ENCODE measurements around the gene IFT57. TPM values are rescaled to one million over a fixed set of nuclear protein-coding genes. Genes with fewer than 3 reads are reported as not detected.

The IFT57 gene
- total and polyA plus RNA-seq, 9 of the 15 experiments (the other 6 are each of a cell fraction or from before 2014, with no cell fraction given) = 1.5 to 20.1 (median 9.9) TPM

- TF ChIP-seq ZNF57 (CRISPR knock-in tag; IDR thresholded peaks at IDR 0.05) (no peak), MYNN (IDR thresholded peaks at IDR 0.05) (no peak), MYNN (CRISPR knock-in tag; IDR thresholded peaks at IDR 0.05) (no peak), JUND (IDR thresholded peaks at IDR 0.05; ENCODE audit: borderline replicate concordance, low read depth, low read length) (no peak), JUND (tag; IDR thresholded peaks at IDR 0.05; ENCODE audit: borderline replicate concordance, low read depth, low read length) (no peak), WHSC1 (IDR thresholded peaks at IDR 0.05; ENCODE audit: low read length) (no peak), ZBTB1 (CRISPR knock-in tag; IDR thresholded peaks at IDR 0.05; ENCODE audit: borderline replicate concordance, low read depth) (no peak), NR1H2 (CRISPR knock-in tag; IDR thresholded peaks at IDR 0.05) (no peak), ZNF140 (CRISPR knock-in tag; IDR thresholded peaks at IDR 0.05) (no peak), ZNF583 (CRISPR knock-in tag; IDR thresholded peaks at IDR 0.05) (no peak), PHTF2 (CRISPR knock-in tag; IDR thresholded peaks at IDR 0.05) (no peak), ZNF316 (IDR thresholded peaks at IDR 0.05) (no peak), KAT8 (IDR thresholded peaks at IDR 0.05; ENCODE audit: low read depth) (no peak), PHF20 (IDR thresholded peaks at IDR 0.05; ENCODE audit: partially characterized antibody) (no peak), KDM2B (CRISPR knock-in tag; IDR thresholded peaks at IDR 0.05) (no peak), DNMT1 (IDR thresholded peaks at IDR 0.05) (no peak), PTRF (tag; IDR thresholded peaks at IDR 0.05) (no peak), PCBP1 (IDR thresholded peaks at IDR 0.05; ENCODE audit: low read depth, low read length, poor library complexity, severe bottlenecking) (no peak), CREB5 (CRISPR knock-in tag; IDR thresholded peaks at IDR 0.05) (no peak), ZNF695 (CRISPR knock-in tag; IDR thresholded peaks at IDR 0.05) (no peak)
- TF ChIP-seq, protein P1, sequence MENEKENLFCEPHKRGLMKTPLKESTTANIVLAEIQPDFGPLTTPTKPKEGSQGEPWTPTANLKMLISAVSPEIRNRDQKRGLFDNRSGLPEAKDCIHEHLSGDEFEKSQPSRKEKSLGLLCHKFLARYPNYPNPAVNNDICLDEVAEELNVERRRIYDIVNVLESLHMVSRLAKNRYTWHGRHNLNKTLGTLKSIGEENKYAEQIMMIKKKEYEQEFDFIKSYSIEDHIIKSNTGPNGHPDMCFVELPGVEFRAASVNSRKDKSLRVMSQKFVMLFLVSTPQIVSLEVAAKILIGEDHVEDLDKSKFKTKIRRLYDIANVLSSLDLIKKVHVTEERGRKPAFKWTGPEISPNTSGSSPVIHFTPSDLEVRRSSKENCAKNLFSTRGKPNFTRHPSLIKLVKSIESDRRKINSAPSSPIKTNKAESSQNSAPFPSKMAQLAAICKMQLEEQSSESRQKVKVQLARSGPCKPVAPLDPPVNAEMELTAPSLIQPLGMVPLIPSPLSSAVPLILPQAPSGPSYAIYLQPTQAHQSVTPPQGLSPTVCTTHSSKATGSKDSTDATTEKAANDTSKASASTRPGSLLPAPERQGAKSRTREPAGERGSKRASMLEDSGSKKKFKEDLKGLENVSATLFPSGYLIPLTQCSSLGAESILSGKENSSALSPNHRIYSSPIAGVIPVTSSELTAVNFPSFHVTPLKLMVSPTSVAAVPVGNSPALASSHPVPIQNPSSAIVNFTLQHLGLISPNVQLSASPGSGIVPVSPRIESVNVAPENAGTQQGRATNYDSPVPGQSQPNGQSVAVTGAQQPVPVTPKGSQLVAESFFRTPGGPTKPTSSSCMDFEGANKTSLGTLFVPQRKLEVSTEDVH (IDR thresholded peaks at IDR 0.05; ENCODE audit: low read depth, partially characterized antibody) = no peak
- TF ChIP-seq, protein P2, sequence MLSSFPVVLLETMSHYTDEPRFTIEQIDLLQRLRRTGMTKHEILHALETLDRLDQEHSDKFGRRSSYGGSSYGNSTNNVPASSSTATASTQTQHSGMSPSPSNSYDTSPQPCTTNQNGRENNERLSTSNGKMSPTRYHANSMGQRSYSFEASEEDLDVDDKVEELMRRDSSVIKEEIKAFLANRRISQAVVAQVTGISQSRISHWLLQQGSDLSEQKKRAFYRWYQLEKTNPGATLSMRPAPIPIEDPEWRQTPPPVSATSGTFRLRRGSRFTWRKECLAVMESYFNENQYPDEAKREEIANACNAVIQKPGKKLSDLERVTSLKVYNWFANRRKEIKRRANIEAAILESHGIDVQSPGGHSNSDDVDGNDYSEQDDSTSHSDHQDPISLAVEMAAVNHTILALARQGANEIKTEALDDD (IDR thresholded peaks at IDR 0.05) = no peak
- TF ChIP-seq, protein P3, sequence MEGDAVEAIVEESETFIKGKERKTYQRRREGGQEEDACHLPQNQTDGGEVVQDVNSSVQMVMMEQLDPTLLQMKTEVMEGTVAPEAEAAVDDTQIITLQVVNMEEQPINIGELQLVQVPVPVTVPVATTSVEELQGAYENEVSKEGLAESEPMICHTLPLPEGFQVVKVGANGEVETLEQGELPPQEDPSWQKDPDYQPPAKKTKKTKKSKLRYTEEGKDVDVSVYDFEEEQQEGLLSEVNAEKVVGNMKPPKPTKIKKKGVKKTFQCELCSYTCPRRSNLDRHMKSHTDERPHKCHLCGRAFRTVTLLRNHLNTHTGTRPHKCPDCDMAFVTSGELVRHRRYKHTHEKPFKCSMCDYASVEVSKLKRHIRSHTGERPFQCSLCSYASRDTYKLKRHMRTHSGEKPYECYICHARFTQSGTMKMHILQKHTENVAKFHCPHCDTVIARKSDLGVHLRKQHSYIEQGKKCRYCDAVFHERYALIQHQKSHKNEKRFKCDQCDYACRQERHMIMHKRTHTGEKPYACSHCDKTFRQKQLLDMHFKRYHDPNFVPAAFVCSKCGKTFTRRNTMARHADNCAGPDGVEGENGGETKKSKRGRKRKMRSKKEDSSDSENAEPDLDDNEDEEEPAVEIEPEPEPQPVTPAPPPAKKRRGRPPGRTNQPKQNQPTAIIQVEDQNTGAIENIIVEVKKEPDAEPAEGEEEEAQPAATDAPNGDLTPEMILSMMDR (IDR thresholded peaks at IDR 0.05 in 2 of 3, conservative IDR thresholded peaks at IDR 0.05 in 1 of 3; ENCODE audit: insufficient read depth in 2 of 3, low read depth in 1 of 3, low read length in 3 of 3) = no peak
Measured at GRCh38 chr3:108145578-108145977, 76.6 kb downstream of the IFT57 start (continued).
